ENCODE measurements around the gene MEFV. TPM values are rescaled to one million over a fixed set of nuclear protein-coding genes. Genes with fewer than 3 reads are reported as not detected.

Gene MEFV
- total RNA-seq, 2 donors from 2014 or later: 0.57 to 1.1 TPM

DNA sequence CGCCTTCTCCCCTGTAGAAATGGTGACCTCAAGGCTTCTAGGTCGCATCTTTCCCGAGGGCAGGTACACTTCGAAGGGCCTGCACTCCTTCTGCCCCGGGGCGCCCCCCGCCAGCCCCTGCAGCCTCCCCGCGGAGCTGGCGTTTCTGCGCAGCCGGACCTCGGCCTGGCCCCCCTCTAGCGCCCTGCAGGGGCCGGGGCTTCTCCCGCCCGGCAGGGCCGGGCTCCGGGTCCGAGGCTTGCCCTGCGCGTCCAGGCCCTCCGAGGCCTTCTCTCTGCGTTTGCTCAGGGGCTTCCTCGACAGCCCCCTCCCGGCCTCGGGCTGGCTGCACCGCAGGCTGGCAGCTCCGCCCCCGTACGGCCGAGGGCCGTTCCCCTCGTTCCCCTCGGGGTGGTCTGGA is 2.1 kb downstream of the MEFV start:
- TF ChIP-seq CTCF (IDR thresholded peaks at IDR 0.05): no peak
- Histone ChIP-seq H3K27ac (no peak overlapping the region), H3K27me3 (no peaks in the 10 kb centered on the region), H3K4me1 (no peaks in the 10 kb centered on the region), H3K9me3 (no peaks in the 10 kb centered on the region), H3K36me3 (no peaks in the 10 kb centered on the region), H3K4me3 (no peak overlapping the region), H3K9ac (ENCODE audit: low read depth in 2 of 2, low read length in 2 of 2) (no peak overlapping the region)
- DNase-seq: no peak
- intact Hi-C loops (cut with DNase I): no loop called here

DNA sequence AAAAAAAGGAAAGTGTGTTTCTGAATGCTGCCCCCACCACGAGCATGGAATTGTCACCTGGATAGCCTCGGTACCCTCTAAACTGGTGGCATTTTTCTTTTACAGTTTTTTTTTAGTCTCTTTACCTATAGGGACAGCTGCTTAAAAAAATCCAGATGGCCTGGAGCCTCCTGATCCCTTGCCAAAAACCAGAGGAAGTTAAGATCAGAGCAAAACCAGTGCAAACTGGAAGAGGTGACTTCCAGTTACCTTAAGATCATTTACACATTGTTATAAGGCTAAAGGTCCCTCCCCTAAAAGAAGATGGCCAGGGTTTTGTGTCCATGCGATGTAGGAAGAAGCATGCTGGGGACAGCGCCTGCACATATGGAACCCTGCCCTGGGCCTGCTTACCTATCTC is 3.5 kb downstream of the MEFV start:
- DNase-seq: no peak
- intact Hi-C loops (cut with DNase I): no loop called here
- TF ChIP-seq CTCF (IDR thresholded peaks at IDR 0.05): no peak

GRCh38 chr16:3249451-3249850 is 7.0 kb downstream of the MEFV start:
- no peak overlapping the region for H3K4me3 ChIP-seq
- H3K9me3 ChIP-seq: no peaks in the 10 kb centered on the region
- intact Hi-C loops (cut with DNase I): no loop called here
- no peaks in the 10 kb centered on the region for H3K27me3 ChIP-seq
- no peak overlapping the region for H3K9ac ChIP-seq (ENCODE audit: low read depth in 2 of 2, low read length in 2 of 2)
- DNase-seq: no peak
- no peaks in the 10 kb centered on the region for H3K36me3 ChIP-seq
- no peaks in the 10 kb centered on the region for H3K4me1 ChIP-seq
- no peak overlapping the region for H3K27ac ChIP-seq
- no peak for TF ChIP-seq CTCF (IDR thresholded peaks at IDR 0.05)

More for the DNA sequence above, 3.5 kb downstream of the MEFV start:
- no peaks in the 10 kb centered on the region for H3K36me3 ChIP-seq
- no peak overlapping the region for H3K4me3 ChIP-seq
- H3K9ac ChIP-seq (ENCODE audit: low read depth in 2 of 2, low read length in 2 of 2): no peak overlapping the region
- H3K9me3 ChIP-seq: no peaks in the 10 kb centered on the region
- H3K4me1 ChIP-seq: no peaks in the 10 kb centered on the region
- no peaks in the 10 kb centered on the region for H3K27me3 ChIP-seq
- H3K27ac ChIP-seq: no peak overlapping the region

- Histone ChIP-seq H3K27me3 (no peaks in the 10 kb centered on the region), H3K27ac (no peak overlapping the region), H3K4me3 (no peak overlapping the region), H3K9me3 (no peaks in the 10 kb centered on the region), H3K4me1 (no peaks in the 10 kb centered on the region), H3K9ac (ENCODE audit: low read depth in 2 of 2, low read length in 2 of 2) (no peak overlapping the region), H3K36me3 (no peaks in the 10 kb centered on the region)
- intact Hi-C loops (cut with DNase I): no loop called here
- no peak for DNase-seq
- TF ChIP-seq CTCF (IDR thresholded peaks at IDR 0.05): no peak
Measured at GRCh38 chr16:3249020-3249419, 7.4 kb downstream of the MEFV start.

DNA sequence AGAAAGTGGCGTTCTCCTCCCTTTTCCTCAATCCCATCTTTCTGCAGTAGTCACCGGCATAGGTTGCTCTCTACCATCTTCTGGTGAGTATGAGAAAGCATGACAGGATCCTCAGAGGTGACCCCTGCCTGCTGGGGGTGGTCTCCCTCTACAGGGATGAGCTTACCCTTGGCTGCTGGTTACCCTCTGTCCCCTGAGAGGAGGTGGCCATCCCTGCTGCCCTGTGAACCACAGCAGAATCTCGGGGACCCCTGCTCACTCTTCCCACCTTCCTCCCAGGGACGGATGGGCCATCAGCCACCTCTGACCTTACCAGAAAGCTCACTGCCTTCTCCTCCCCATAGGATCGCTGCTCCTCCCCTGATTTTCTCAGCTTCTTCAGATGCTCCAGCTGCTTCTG is 7.8 kb downstream of the MEFV start:
- Histone ChIP-seq H3K9ac (ENCODE audit: low read depth in 2 of 2, low read length in 2 of 2) (no peak overlapping the region), H3K4me3 (no peak overlapping the region), H3K4me1 (no peaks in the 10 kb centered on the region), H3K9me3 (no peaks in the 10 kb centered on the region), H3K27ac (no peak overlapping the region), H3K27me3 (no peaks in the 10 kb centered on the region), H3K36me3 (no peaks in the 10 kb centered on the region)
- DNase-seq: no peak
- intact Hi-C loops (cut with DNase I): no loop called here
- TF ChIP-seq CTCF (IDR thresholded peaks at IDR 0.05): no peak

GRCh38 chr16:3246876-3247275 is 9.6 kb downstream of the MEFV start:
- no peak for DNase-seq
- H3K9me3 ChIP-seq: no peaks in the 10 kb centered on the region
- H3K9ac ChIP-seq (ENCODE audit: low read depth in 2 of 2, low read length in 2 of 2): no peak overlapping the region
- no peak overlapping the region for H3K27ac ChIP-seq
- H3K36me3 ChIP-seq: no peaks in the 10 kb centered on the region
- TF ChIP-seq CTCF (IDR thresholded peaks at IDR 0.05): no peak
- intact Hi-C loops (cut with DNase I): no loop called here
- H3K4me1 ChIP-seq: no peaks in the 10 kb centered on the region
- H3K27me3 ChIP-seq: no peaks in the 10 kb centered on the region
- H3K4me3 ChIP-seq: no peak overlapping the region
